Esophagus muscularis mucosa (tissue), 3 donors: ENCODE results near the gene DLST.

Source experiments
- CTCF ChIP-seq, 3 experiments: fragments of 200-600 bp in 2 of 3; fragments of 450-650 bp in 1 of 3; sonication (generic) in 2 of 3; IDR thresholded peaks; one replicate each; pipeline ENCODE4 v1.5.1; 2017 to 2019; ENCODE audit warnings: antibody characterized with exemption in 3 of 3, mild to moderate bottlenecking in 2 of 3, moderate library complexity in 1 of 3
- POLR2AphosphoS5 ChIP-seq, 2 donors: sonication (generic); formaldehyde crosslinking; IDR thresholded peaks; one replicate each; pipeline ENCODE4 v1.6.1; 2017; ENCODE audit warnings: antibody characterized with exemption in 2 of 2

GRCh38 chr14:74890262-74890661 is 8.5 kb downstream of the DLST start:
- no peak for TF ChIP-seq CTCF (IDR thresholded peaks at IDR 0.05)
- no peak for TF ChIP-seq POLR2AphosphoS5 (IDR thresholded peaks at IDR 0.05)
